ENCODE results near the gene PRODH.
"Not testable (repeated sequence)": the region's sequence is repeated elsewhere in the genome, so short reads cannot be mapped to it uniquely, and the experiment has no call there.

The PRODH gene

GRCh38 chr22:18966748-18967147 lies 30.7 kb upstream of the PRODH start (continued):
- TF ChIP-seq, protein P1, sequence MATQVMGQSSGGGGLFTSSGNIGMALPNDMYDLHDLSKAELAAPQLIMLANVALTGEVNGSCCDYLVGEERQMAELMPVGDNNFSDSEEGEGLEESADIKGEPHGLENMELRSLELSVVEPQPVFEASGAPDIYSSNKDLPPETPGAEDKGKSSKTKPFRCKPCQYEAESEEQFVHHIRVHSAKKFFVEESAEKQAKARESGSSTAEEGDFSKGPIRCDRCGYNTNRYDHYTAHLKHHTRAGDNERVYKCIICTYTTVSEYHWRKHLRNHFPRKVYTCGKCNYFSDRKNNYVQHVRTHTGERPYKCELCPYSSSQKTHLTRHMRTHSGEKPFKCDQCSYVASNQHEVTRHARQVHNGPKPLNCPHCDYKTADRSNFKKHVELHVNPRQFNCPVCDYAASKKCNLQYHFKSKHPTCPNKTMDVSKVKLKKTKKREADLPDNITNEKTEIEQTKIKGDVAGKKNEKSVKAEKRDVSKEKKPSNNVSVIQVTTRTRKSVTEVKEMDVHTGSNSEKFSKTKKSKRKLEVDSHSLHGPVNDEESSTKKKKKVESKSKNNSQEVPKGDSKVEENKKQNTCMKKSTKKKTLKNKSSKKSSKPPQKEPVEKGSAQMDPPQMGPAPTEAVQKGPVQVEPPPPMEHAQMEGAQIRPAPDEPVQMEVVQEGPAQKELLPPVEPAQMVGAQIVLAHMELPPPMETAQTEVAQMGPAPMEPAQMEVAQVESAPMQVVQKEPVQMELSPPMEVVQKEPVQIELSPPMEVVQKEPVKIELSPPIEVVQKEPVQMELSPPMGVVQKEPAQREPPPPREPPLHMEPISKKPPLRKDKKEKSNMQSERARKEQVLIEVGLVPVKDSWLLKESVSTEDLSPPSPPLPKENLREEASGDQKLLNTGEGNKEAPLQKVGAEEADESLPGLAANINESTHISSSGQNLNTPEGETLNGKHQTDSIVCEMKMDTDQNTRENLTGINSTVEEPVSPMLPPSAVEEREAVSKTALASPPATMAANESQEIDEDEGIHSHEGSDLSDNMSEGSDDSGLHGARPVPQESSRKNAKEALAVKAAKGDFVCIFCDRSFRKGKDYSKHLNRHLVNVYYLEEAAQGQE (tag by site-specific recombination; IDR thresholded peaks at IDR 0.05) = no peak
- TF ChIP-seq ZEB2 (tag by site-specific recombination; IDR thresholded peaks at IDR 0.05) = no peak

GRCh38 chr22:18965526-18966421 lies 29.7 kb upstream of the PRODH start:
- no peaks in the 10 kb centered on the region for H3K9me3 ChIP-seq (ENCODE audit: control insufficient read depth, insufficient read depth, low read depth, low read length)
- no peaks in the 10 kb centered on the region for H3K36me3 ChIP-seq (ENCODE audit: control insufficient read depth in 2 of 2, insufficient read depth in 1 of 2, low read length in 2 of 2)
- no peak overlapping the region for H3K27ac ChIP-seq (ENCODE audit: extremely low read depth, low read depth, low read length)
- POLR2A ChIA-PET = interaction anchor here (0.6 kb wide), 2 partner anchors 72 to 213 kb away, joined by 4 read pairs; partner anchors contain the start of gene SLC25A1
- TF ChIP-seq SCRT2 (tag by site-specific recombination; IDR thresholded peaks at IDR 0.05) (peak; percentile 76), ZNF660 (tag by site-specific recombination; IDR thresholded peaks at IDR 0.05) (no peak)
- no peak overlapping the region for H3K4me3 ChIP-seq (ENCODE audit: low read depth, low read length)
- H3K4me1 ChIP-seq (ENCODE audit: control insufficient read depth, insufficient read depth, low read length) = no peaks in the 10 kb centered on the region
- CTCF ChIA-PET = no interaction called here

- H3K4me3 ChIP-seq (ENCODE audit: low read depth, low read length); POLR2A ChIA-PET; H3K27ac ChIP-seq (ENCODE audit: extremely low read depth, low read depth, low read length); H3K9me3 ChIP-seq (ENCODE audit: control insufficient read depth, insufficient read depth, low read depth, low read length); H3K4me1 ChIP-seq (ENCODE audit: control insufficient read depth, insufficient read depth, low read length); H3K36me3 ChIP-seq (ENCODE audit: control insufficient read depth in 2 of 2, insufficient read depth in 1 of 2, low read length in 2 of 2): not testable (repeated sequence)
- peak; percentile 37; the same call in 1 of the 2 replicates for TF ChIP-seq GLIS2 (tag by site-specific recombination; IDR thresholded peaks at IDR 0.05)
- CTCF ChIA-PET = interaction anchor here (0.6 kb wide), 1 partner anchor 74 kb away, joined by 3 read pairs; no protein-coding TSS in a partner anchor
These were observed 28.6 kb upstream of the PRODH start for GRCh38 chr22:18964501-18965265.

DNA sequence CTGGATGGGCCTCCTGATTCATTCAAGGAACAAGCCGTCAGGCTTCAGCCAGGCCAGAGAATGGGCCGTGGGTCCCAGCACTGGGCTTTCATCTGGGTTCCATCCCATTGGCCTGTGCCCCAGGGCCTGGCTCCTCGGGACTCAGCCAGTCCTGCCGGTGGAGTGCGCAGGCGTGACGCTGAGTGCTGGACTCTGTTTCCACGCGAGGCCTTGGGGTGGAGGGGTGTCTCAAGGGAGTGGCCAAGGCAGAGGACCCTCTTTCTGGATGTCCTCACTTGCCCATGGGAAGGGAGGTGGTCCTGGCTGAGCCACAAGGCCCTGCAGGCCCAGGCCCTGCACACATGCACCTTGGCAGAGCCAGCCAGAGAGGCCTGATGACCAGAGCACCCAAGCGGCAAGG lies 28.0 kb upstream of the PRODH start:
- POLR2A ChIA-PET; H3K36me3 ChIP-seq (ENCODE audit: control insufficient read depth in 2 of 2, insufficient read depth in 1 of 2, low read length in 2 of 2); H3K4me3 ChIP-seq (ENCODE audit: low read depth, low read length); H3K27ac ChIP-seq (ENCODE audit: extremely low read depth, low read depth, low read length); CTCF ChIA-PET; H3K4me1 ChIP-seq (ENCODE audit: control insufficient read depth, insufficient read depth, low read length); H3K9me3 ChIP-seq (ENCODE audit: control insufficient read depth, insufficient read depth, low read depth, low read length): not testable (repeated sequence)

DNA sequence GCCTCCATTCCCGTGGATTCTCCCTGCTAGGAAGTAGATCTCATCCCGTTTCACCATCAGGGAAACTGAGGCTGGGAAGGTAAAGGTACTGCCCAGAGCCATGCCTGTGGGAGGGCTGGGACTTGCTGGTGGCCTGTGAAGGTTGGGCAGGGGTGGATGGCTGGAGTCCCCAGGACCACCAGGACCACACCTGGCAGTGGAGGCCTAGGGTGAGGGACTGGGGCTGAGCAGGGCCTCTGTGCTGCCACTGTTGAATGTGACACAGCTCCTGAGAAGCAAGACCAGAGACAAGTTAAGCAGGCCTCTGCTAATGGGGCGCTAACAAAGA lies 26.2 kb upstream of the PRODH start:
- no peaks in the 10 kb centered on the region for H3K9me3 ChIP-seq (ENCODE audit: control insufficient read depth, insufficient read depth, low read depth, low read length)
- H3K4me3 ChIP-seq (ENCODE audit: low read depth, low read length) = no peak overlapping the region
- no peaks in the 10 kb centered on the region for H3K4me1 ChIP-seq (ENCODE audit: control insufficient read depth, insufficient read depth, low read length)
- CTCF ChIA-PET = no interaction called here
- no peaks in the 10 kb centered on the region for H3K36me3 ChIP-seq (ENCODE audit: control insufficient read depth in 2 of 2, insufficient read depth in 1 of 2, low read length in 2 of 2)
- H3K27ac ChIP-seq (ENCODE audit: extremely low read depth, low read depth, low read length) = no peak overlapping the region
- POLR2A ChIA-PET = no interaction called here
- no peak for TF ChIP-seq KLF9 (tag by site-specific recombination; IDR thresholded peaks at IDR 0.05; ENCODE audit: low read depth)
- TF ChIP-seq EGR2 (tag by site-specific recombination; IDR thresholded peaks at IDR 0.05; ENCODE audit: low read depth) = no peak
- no peak for TF ChIP-seq ZNF791 (tag by site-specific recombination; IDR thresholded peaks at IDR 0.05)
- no peak for TF ChIP-seq ZNF280D (tag by site-specific recombination; IDR thresholded peaks at IDR 0.05)
- TF ChIP-seq ZSCAN4 (tag by site-specific recombination; IDR thresholded peaks at IDR 0.05) = no peak
- TF ChIP-seq ZIC2 (tag by site-specific recombination; IDR thresholded peaks at IDR 0.05) = no peak
- TF ChIP-seq ZNF426 (tag by site-specific recombination; IDR thresholded peaks at IDR 0.05) = no peak
- no peak for TF ChIP-seq ZNF645 (tag by site-specific recombination; IDR thresholded peaks at IDR 0.05)
- no peak for TF ChIP-seq ZFP69B (tag by site-specific recombination; IDR thresholded peaks at IDR 0.05)
- TF ChIP-seq ZNF558 (tag by site-specific recombination; IDR thresholded peaks at IDR 0.05) = no peak

All from HEK293 (cell line).